GM12878 (cell line): Measurements from ENCODE around the gene C2orf68.

Experiments
- BHLHE40 ChIP-seq, 2 experiments: fragments of 450-650 bp in 1 of 2; IDR thresholded peaks; 2 replicates each; pipeline ENCODE4 v1.6.1; 2011 to 2017; ENCODE audit warnings: low read depth in 2 of 2, borderline replicate concordance in 1 of 2, improper control_type of control experiment in 1 of 2, low read length in 1 of 2, mild to moderate bottlenecking in 1 of 2
- KDM1A ChIP-seq: fragments of 200-600 bp; sonication (generic); IDR thresholded peaks from 2 replicates; pipeline ENCODE4 v1.6.1; 2016; ENCODE audit warnings: borderline replicate concordance
- MTA3 ChIP-seq: IDR thresholded peaks from 2 replicates; pipeline ENCODE4 v1.6.1; 2012; ENCODE audit warnings: low read length, inconsistent platforms, borderline replicate concordance
- NBN ChIP-seq: fragments of 450-650 bp; IDR thresholded peaks from 2 replicates; pipeline ENCODE4 v1.6.1; 2016
- NFIC ChIP-seq: IDR thresholded peaks from 2 replicates; pipeline ENCODE4 v1.6.1; 2012; ENCODE audit warnings: low read depth, mild to moderate bottlenecking, inconsistent platforms, low read length, moderate library complexity
- POLR2AphosphoS5 ChIP-seq: IDR thresholded peaks from 2 replicates; pipeline ENCODE4 v1.6.1; 2011; ENCODE audit warnings: mild to moderate bottlenecking, low read length, inconsistent platforms
- TAF1 ChIP-seq: IDR thresholded peaks from 2 replicates; pipeline ENCODE4 v1.6.1; 2011; ENCODE audit warnings: mild to moderate bottlenecking, low read depth, low read length, borderline replicate concordance
- YY1 ChIP-seq: IDR thresholded peaks from 2 replicates; pipeline ENCODE4 v1.6.1; 2011; ENCODE audit warnings: low read depth, mild to moderate bottlenecking, low read length
- TF ChIP-seq, protein P1 (sequence below), 3 experiments: IDR thresholded peaks in 2 of 3; conservative IDR thresholded peaks in 1 of 3; 2 replicates each; pipeline ENCODE4 v1.5.1; 2011; ENCODE audit warnings: low read depth in 3 of 3, low read length in 3 of 3, mild to moderate bottlenecking in 3 of 3, control low read depth in 2 of 3, moderate library complexity in 2 of 3, inconsistent platforms in 1 of 3, mixed read lengths in 1 of 3; ENCODE audit not compliant: control insufficient read depth in 2 of 3, insufficient read depth in 1 of 3; ENCODE audit errors: extremely low read depth in 1 of 3
- TF ChIP-seq, protein P2 (sequence below): IDR thresholded peaks from 2 replicates; pipeline ENCODE4 v1.6.1; 2011; ENCODE audit warnings: low read depth, mild to moderate bottlenecking, low read length, moderate library complexity, borderline replicate concordance; ENCODE audit errors: extremely low read depth
- TF ChIP-seq, protein P3 (sequence below): fragments of 450-650 bp; IDR thresholded peaks from 2 replicates; pipeline ENCODE4 v1.6.1; 2017; ENCODE audit warnings: mild to moderate bottlenecking, low read depth, inconsistent platforms; ENCODE audit not compliant: poor library complexity, severe bottlenecking
- TF ChIP-seq, protein P4 (sequence below): fragments of 450-650 bp; IDR thresholded peaks from 2 replicates; pipeline ENCODE4 v1.6.1; 2018; ENCODE audit warnings: mild to moderate bottlenecking, low read depth, moderate library complexity; ENCODE audit not compliant: partially characterized antibody
- TF ChIP-seq, protein P5 (sequence below): fragments of 450-650 bp; IDR thresholded peaks from 2 replicates; pipeline ENCODE4 v1.6.1; 2018; ENCODE audit warnings: borderline replicate concordance, mild to moderate bottlenecking; ENCODE audit not compliant: partially characterized antibody
- TF ChIP-seq, protein P6 (sequence below): IDR thresholded peaks from 2 replicates; pipeline ENCODE4 v1.6.1; 2012; ENCODE audit warnings: low read depth, low read length, improper control_type of control experiment

DNA sequence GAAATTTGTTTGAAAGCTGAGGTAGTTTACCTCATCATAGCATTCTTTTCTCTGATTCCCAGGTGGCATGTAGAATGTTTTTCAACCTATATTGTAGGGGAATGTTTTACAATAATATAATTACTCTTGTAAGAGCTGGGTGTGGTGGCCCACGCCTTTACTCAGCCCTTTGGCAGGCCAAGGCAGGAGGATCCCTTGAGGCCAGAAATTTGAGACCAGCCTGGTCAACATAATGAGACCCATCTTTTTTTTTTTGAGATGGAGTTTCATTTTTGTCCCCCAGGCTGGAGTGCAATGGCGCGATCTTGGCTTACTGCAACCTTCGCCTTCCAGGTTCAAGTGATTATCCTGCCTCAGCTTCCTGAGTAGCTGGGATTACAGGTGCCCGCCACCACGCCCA lies 7.8 kb upstream of the C2orf68 start:
- no peak for TF ChIP-seq MTA3
- TF ChIP-seq, protein P1, sequence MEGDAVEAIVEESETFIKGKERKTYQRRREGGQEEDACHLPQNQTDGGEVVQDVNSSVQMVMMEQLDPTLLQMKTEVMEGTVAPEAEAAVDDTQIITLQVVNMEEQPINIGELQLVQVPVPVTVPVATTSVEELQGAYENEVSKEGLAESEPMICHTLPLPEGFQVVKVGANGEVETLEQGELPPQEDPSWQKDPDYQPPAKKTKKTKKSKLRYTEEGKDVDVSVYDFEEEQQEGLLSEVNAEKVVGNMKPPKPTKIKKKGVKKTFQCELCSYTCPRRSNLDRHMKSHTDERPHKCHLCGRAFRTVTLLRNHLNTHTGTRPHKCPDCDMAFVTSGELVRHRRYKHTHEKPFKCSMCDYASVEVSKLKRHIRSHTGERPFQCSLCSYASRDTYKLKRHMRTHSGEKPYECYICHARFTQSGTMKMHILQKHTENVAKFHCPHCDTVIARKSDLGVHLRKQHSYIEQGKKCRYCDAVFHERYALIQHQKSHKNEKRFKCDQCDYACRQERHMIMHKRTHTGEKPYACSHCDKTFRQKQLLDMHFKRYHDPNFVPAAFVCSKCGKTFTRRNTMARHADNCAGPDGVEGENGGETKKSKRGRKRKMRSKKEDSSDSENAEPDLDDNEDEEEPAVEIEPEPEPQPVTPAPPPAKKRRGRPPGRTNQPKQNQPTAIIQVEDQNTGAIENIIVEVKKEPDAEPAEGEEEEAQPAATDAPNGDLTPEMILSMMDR (IDR thresholded peaks at IDR 0.05 in 2 of 3, conservative IDR thresholded peaks at IDR 0.05 in 1 of 3; ENCODE audit: control insufficient read depth in 2 of 3, extremely low read depth in 1 of 3, insufficient read depth in 1 of 3, low read depth in 3 of 3, low read length in 3 of 3) = no peak
- TF ChIP-seq POLR2AphosphoS5 = no peak
- no peak for TF ChIP-seq BHLHE40 (IDR thresholded peaks at IDR 0.05; ENCODE audit: borderline replicate concordance in 1 of 2, low read depth in 2 of 2, low read length in 1 of 2)
- TF ChIP-seq, protein P2, sequence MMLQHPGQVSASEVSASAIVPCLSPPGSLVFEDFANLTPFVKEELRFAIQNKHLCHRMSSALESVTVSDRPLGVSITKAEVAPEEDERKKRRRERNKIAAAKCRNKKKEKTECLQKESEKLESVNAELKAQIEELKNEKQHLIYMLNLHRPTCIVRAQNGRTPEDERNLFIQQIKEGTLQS = no peak
- TF ChIP-seq, protein P3, sequence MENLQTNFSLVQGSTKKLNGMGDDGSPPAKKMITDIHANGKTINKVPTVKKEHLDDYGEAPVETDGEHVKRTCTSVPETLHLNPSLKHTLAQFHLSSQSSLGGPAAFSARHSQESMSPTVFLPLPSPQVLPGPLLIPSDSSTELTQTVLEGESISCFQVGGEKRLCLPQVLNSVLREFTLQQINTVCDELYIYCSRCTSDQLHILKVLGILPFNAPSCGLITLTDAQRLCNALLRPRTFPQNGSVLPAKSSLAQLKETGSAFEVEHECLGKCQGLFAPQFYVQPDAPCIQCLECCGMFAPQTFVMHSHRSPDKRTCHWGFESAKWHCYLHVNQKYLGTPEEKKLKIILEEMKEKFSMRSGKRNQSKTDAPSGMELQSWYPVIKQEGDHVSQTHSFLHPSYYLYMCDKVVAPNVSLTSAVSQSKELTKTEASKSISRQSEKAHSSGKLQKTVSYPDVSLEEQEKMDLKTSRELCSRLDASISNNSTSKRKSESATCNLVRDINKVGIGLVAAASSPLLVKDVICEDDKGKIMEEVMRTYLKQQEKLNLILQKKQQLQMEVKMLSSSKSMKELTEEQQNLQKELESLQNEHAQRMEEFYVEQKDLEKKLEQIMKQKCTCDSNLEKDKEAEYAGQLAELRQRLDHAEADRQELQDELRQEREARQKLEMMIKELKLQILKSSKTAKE = no peak
- TF ChIP-seq KDM1A = no peak
- TF ChIP-seq, protein P4, sequence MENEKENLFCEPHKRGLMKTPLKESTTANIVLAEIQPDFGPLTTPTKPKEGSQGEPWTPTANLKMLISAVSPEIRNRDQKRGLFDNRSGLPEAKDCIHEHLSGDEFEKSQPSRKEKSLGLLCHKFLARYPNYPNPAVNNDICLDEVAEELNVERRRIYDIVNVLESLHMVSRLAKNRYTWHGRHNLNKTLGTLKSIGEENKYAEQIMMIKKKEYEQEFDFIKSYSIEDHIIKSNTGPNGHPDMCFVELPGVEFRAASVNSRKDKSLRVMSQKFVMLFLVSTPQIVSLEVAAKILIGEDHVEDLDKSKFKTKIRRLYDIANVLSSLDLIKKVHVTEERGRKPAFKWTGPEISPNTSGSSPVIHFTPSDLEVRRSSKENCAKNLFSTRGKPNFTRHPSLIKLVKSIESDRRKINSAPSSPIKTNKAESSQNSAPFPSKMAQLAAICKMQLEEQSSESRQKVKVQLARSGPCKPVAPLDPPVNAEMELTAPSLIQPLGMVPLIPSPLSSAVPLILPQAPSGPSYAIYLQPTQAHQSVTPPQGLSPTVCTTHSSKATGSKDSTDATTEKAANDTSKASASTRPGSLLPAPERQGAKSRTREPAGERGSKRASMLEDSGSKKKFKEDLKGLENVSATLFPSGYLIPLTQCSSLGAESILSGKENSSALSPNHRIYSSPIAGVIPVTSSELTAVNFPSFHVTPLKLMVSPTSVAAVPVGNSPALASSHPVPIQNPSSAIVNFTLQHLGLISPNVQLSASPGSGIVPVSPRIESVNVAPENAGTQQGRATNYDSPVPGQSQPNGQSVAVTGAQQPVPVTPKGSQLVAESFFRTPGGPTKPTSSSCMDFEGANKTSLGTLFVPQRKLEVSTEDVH = no peak
- TF ChIP-seq, protein P5, sequence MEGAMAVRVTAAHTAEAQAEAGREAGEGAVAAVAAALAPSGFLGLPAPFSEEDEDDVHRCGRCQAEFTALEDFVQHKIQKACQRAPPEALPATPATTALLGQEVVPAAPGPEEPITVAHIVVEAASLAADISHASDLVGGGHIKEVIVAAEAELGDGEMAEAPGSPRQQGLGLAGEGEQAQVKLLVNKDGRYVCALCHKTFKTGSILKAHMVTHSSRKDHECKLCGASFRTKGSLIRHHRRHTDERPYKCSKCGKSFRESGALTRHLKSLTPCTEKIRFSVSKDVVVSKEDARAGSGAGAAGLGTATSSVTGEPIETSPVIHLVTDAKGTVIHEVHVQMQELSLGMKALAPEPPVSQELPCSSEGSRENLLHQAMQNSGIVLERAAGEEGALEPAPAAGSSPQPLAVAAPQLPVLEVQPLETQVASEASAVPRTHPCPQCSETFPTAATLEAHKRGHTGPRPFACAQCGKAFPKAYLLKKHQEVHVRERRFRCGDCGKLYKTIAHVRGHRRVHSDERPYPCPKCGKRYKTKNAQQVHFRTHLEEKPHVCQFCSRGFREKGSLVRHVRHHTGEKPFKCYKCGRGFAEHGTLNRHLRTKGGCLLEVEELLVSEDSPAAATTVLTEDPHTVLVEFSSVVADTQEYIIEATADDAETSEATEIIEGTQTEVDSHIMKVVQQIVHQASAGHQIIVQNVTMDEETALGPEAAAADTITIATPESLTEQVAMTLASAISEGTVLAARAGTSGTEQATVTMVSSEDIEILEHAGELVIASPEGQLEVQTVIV = no peak
- no peak for TF ChIP-seq TAF1
- TF ChIP-seq YY1 = no peak
- no peak for TF ChIP-seq NFIC
- TF ChIP-seq, protein P6, sequence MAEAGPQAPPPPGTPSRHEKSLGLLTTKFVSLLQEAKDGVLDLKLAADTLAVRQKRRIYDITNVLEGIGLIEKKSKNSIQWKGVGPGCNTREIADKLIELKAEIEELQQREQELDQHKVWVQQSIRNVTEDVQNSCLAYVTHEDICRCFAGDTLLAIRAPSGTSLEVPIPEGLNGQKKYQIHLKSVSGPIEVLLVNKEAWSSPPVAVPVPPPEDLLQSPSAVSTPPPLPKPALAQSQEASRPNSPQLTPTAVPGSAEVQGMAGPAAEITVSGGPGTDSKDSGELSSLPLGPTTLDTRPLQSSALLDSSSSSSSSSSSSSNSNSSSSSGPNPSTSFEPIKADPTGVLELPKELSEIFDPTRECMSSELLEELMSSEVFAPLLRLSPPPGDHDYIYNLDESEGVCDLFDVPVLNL = no peak
- no peak for TF ChIP-seq NBN
